ENCODE results near the gene IRF2BP1.
A peak's percentile ranks its signal among the peaks of the same experiment; 100 is the strongest.

IRF2BP1 gene

DNA sequence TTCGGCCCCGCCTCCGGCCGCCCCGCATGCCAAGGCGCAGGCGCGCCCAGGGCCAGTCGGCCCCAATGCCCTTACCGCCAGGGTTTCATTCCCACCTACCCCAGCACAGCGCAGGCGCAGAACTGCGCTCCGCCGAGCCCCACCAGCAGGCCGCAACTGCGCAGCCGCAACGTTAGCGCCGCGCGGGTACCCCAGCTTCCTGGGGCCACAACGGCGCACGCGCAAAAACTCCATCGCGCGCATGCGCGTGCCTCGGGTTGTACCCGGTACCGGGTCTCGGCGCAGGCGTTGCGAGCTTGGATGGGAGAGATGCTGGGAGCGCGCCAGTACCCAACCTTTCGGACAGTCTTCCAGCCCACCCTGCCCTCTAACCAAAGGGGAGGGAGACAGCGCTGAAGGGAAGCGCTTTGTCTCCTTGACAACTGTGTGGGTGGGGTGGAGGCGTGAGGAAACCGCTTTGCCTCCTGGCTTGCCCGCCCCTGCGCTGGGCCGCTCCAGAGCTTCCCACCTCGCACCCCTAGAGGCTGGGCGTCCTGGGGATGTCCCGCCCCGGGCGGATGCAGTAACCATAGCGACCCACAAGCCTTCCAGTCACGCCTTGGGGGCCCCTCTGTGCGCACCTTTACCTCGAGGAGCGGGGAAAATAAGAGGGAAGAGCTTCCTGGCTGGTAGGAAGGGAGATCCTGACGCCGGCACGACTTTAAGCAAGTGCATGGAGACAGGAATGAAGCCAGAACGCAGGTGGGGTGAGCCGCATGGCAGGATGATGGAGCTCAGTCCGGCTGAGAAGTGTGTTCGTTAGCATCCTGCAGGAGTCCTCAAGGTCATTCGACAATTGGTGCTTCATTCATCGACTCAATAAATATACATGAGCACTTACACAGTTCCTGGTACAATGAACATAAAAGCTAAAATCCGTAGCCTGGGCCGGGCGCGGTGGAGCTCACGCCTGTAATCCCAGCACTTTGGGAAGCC is 17.0 kb upstream of the IRF2BP1 start (continued):
- TF ChIP-seq ZNF148 (tag by site-specific recombination; IDR thresholded peaks at IDR 0.05; ENCODE audit: borderline replicate concordance) (no peak), ZNF785 (tag by site-specific recombination; IDR thresholded peaks at IDR 0.05) (no peak), ZNF274 (IDR thresholded peaks at IDR 0.05; ENCODE audit: low read length) (no peak), ZNF274 (tag by site-specific recombination; IDR thresholded peaks at IDR 0.05; ENCODE audit: borderline replicate concordance) (no peak), KLF10 (tag by site-specific recombination; IDR thresholded peaks at IDR 0.05) (no peak), ZNF223 (tag by site-specific recombination; IDR thresholded peaks at IDR 0.05) (no peak), ZNF37A (tag by site-specific recombination; IDR thresholded peaks at IDR 0.05) (no peak), ZNF202 (tag by site-specific recombination; IDR thresholded peaks at IDR 0.05; ENCODE audit: borderline replicate concordance) (no peak), KLF16 (tag by site-specific recombination; IDR thresholded peaks at IDR 0.05) (peak; percentile 5; the same call in 1 of the 2 replicates), PATZ1 (tag by site-specific recombination; IDR thresholded peaks at IDR 0.05) (peak; percentile 59; the same call in 1 of the 2 replicates), SALL2 (tag by site-specific recombination; IDR thresholded peaks at IDR 0.05; ENCODE audit: borderline replicate concordance) (no peak), ZBTB48 (tag by site-specific recombination; IDR thresholded peaks at IDR 0.05) (0 out of 2 replicates have a peak, but pooled peaks have one; percentile 2), ZNF843 (tag by site-specific recombination; IDR thresholded peaks at IDR 0.05) (0 out of 2 replicates have a peak, but pooled peaks have one; percentile 20), OSR2 (tag by site-specific recombination; IDR thresholded peaks at IDR 0.05) (no peak), ZNF366 (tag by site-specific recombination; conservative IDR thresholded peaks at IDR 0.05) (no peak), ZFP37 (tag by site-specific recombination; IDR thresholded peaks at IDR 0.05) (peak; percentile 19; the same call in 1 of the 2 replicates), GFI1B (tag by site-specific recombination; IDR thresholded peaks at IDR 0.05) (no peak), ZNF473 (tag by site-specific recombination; IDR thresholded peaks at IDR 0.05) (no peak), ZFP41 (tag by site-specific recombination; IDR thresholded peaks at IDR 0.05; ENCODE audit: borderline replicate concordance) (no peak), KLF17 (tag by site-specific recombination; IDR thresholded peaks at IDR 0.05) (no peak), ZBTB11 (tag by site-specific recombination; conservative IDR thresholded peaks at IDR 0.05; ENCODE audit: low read depth) (peak; percentile 41; the same call in 1 of the 2 replicates), ZNF280D (tag by site-specific recombination; IDR thresholded peaks at IDR 0.05) (0 out of 2 replicates have a peak, but pooled peaks have one; percentile 14), BCL11A (tag by site-specific recombination; IDR thresholded peaks at IDR 0.05; ENCODE audit: low read depth) (no peak), ZNF16 (tag by site-specific recombination; IDR thresholded peaks at IDR 0.05; ENCODE audit: low read depth) (no peak)
- TF ChIP-seq, protein P1, sequence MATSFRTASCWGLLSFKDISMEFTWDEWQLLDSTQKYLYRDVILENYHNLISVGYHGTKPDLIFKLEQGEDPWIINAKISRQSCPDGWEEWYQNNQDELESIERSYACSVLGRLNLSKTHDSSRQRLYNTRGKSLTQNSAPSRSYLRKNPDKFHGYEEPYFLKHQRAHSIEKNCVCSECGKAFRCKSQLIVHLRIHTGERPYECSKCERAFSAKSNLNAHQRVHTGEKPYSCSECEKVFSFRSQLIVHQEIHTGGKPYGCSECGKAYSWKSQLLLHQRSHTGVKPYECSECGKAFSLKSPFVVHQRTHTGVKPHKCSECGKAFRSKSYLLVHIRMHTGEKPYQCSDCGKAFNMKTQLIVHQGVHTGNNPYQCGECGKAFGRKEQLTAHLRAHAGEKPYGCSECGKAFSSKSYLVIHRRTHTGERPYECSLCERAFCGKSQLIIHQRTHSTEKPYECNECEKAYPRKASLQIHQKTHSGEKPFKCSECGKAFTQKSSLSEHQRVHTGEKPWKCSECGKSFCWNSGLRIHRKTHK (tag by site-specific recombination; IDR thresholded peaks at IDR 0.05) = no peak

Measured in HEK293 (cell line).